DND-41 (cell line): ENCODE results near the gene TNNT2.

Experiments
- CTCF ChIP-seq: IDR thresholded peaks from 2 replicates; pipeline ENCODE4 v1.5.1; 2012; ENCODE audit warnings: borderline replicate concordance, low read length, moderate library complexity, mild to moderate bottlenecking; ENCODE audit not compliant: poor library complexity, severe bottlenecking; ENCODE audit errors: extremely low read depth
- EZH2 ChIP-seq: IDR thresholded peaks from 3 replicates; pipeline ENCODE4 v1.6.1; 2012; ENCODE audit warnings: borderline replicate concordance, low read depth, mild to moderate bottlenecking, moderate library complexity, low read length, inconsistent platforms; ENCODE audit not compliant: severe bottlenecking

- TF ChIP-seq CTCF, result no peak
- TF ChIP-seq EZH2, result no peak
These were observed 18.2 kb downstream of the TNNT2 start for GRCh38 chr1:201359031-201359872.
